B cell (primary cell): Measurements from ENCODE around the gene TBC1D22B. TPM values are rescaled to one million over a fixed set of nuclear protein-coding genes. Genes with fewer than 3 reads are reported as not detected.

Experiments used
- ATAC-seq: fragments of 200-7000 bp; cut with Tn5 transposase; one replicate; pipeline ENCODE4 v1.10.0; 2021; ENCODE audit warnings: low read depth, mild to moderate bottlenecking, moderate number of reproducible peaks, moderate library complexity
- CTCF ChIA-PET: fragments of 350-600 bp; sonication (Branson Sonifier 250); formaldehyde crosslinking; loops from one replicate; lab custom pipeline; 2021; ENCODE audit warnings: antibody characterized with exemption, inconsistent platforms; lab: Charles Lee
- POLR2A ChIA-PET: fragments of 350-600 bp; sonication (Branson Sonifier 250); formaldehyde crosslinking; loops from one replicate; lab custom pipeline; 2021; ENCODE audit warnings: antibody characterized with exemption; lab: Charles Lee
- DNase-seq: peaks from one replicate; pipeline ENCODE4 v3.0.0; 2013
- H2AFZ ChIP-seq: 2 replicates; pipeline ENCODE4 v1.6.1; 2012; ENCODE audit warnings: mild to moderate bottlenecking, low read depth, low read length; ENCODE audit not compliant: insufficient read depth, poor library complexity, severe bottlenecking
- H3K27ac ChIP-seq, 2 donors: 1 replicate in 1 of 2; 2 replicates in 1 of 2; pipeline ENCODE4 v1.5.1; 2012 to 2013; ENCODE audit warnings: low read length in 2 of 2, mild to moderate bottlenecking in 2 of 2, moderate library complexity in 1 of 2
- H3K27me3 ChIP-seq, 4 experiments: fragments of 200-600 bp in 1 of 4; sonication (generic) in 1 of 4; replicated peaks in 1 of 4; 1 replicate in 2 of 4; 2 replicates in 2 of 4; pipeline versions ENCODE4 v1.6.1 to v1.7.0; 2013 to 2016; ENCODE audit warnings: low read length in 3 of 4, mild to moderate bottlenecking in 2 of 4, mixed read lengths in 1 of 4, moderate library complexity in 1 of 4; ENCODE audit not compliant: insufficient read depth in 4 of 4, control insufficient read depth in 3 of 4; ENCODE audit errors: control extremely low read depth in 1 of 4
- H3K36me3 ChIP-seq, 2 experiments: replicated peaks in 1 of 2; 1 replicate in 1 of 2; 2 replicates in 1 of 2; pipeline versions ENCODE4 v1.6.1 to v1.7.1; 2013; ENCODE audit warnings: low read length in 1 of 2; ENCODE audit not compliant: insufficient read depth in 2 of 2, control insufficient read depth in 1 of 2; ENCODE audit errors: control extremely low read depth in 1 of 2, extremely low read depth in 1 of 2
- H3K4me1 ChIP-seq, 2 donors: fragments of 200-600 bp in 1 of 2; sonication (generic) in 1 of 2; 1 replicate in 1 of 2; 2 replicates in 1 of 2; pipeline versions ENCODE4 v1.5.1 to v1.6.1; 2013 to 2017; ENCODE audit warnings: low read length in 2 of 2; ENCODE audit not compliant: control insufficient read depth in 2 of 2, insufficient read depth in 2 of 2
- H3K4me2 ChIP-seq: replicated peaks from 2 replicates; pipeline ENCODE3; 2012; ENCODE audit warnings: mild to moderate bottlenecking, low read depth, low read length; ENCODE audit not compliant: poor library complexity, severe bottlenecking
- H3K4me3 ChIP-seq, 5 experiments: fragments of 200-600 bp in 1 of 5; sonication (generic) in 1 of 5; 1 replicate in 3 of 5; 2 replicates in 2 of 5; pipeline versions ENCODE4 v1.5.1 to v1.7.0; 2011 to 2016; ENCODE audit warnings: low read length in 4 of 5, mild to moderate bottlenecking in 4 of 5, low read depth in 2 of 5, control low read depth in 1 of 5, moderate library complexity in 1 of 5; ENCODE audit not compliant: insufficient read depth in 1 of 5; ENCODE audit errors: control extremely low read depth in 1 of 5, extremely low read depth in 1 of 5
- H3K79me2 ChIP-seq: fragments of 200-600 bp; sonication (generic); one replicate; pipeline ENCODE4 v1.6.0; 2016; ENCODE audit warnings: low read length; ENCODE audit not compliant: control insufficient read depth, insufficient read depth
- H3K9ac ChIP-seq: fragments of 200-600 bp; sonication (generic); 2 replicates; pipeline ENCODE4 v1.6.1; 2017; ENCODE audit warnings: mild to moderate bottlenecking, low read length, moderate library complexity
- H3K9me3 ChIP-seq, 3 donors: one replicate each; pipeline versions ENCODE4 v1.6.1 to v1.7.1; 2013; ENCODE audit warnings: low read length in 2 of 3; ENCODE audit not compliant: control insufficient read depth in 2 of 3, insufficient read depth in 1 of 3; ENCODE audit errors: control extremely low read depth in 1 of 3
- H4K20me1 ChIP-seq: 2 replicates; pipeline ENCODE4 v1.6.0; 2012; ENCODE audit warnings: mild to moderate bottlenecking, low read length; ENCODE audit not compliant: insufficient read depth, control insufficient read depth, poor library complexity, severe bottlenecking
- H3K27ac Mint-ChIP-seq: one replicate; pipeline ENCODE4 v1.8.0; 2021; ENCODE audit warnings: mixed read lengths
- H3K27me3 Mint-ChIP-seq: one replicate; pipeline ENCODE4 v1.8.0; 2021; ENCODE audit warnings: mixed read lengths
- H3K4me1 Mint-ChIP-seq: one replicate; pipeline ENCODE4 v1.8.0; 2021; ENCODE audit warnings: mixed read lengths
- H3K4me3 Mint-ChIP-seq: one replicate; pipeline ENCODE4 v1.8.0; 2021; ENCODE audit warnings: mixed read lengths
- H3K9me3 Mint-ChIP-seq: one replicate; pipeline ENCODE4 v1.8.0; 2022; ENCODE audit warnings: mixed read lengths; ENCODE audit not compliant: insufficient read depth
- CTCF ChIP-seq: fragments of 200-600 bp; IDR thresholded peaks from one replicate; pipeline ENCODE4 v1.8.0; 2022; ENCODE audit warnings: antibody characterized with exemption, mild to moderate bottlenecking
- EZH2 ChIP-seq: IDR thresholded peaks from 2 replicates; pipeline ENCODE4 v1.6.1; 2012; ENCODE audit warnings: borderline replicate concordance, low read depth, mild to moderate bottlenecking, moderate library complexity, low read length; ENCODE audit not compliant: insufficient read depth, poor library complexity, severe bottlenecking
- WGBS: methylation state at CpG from one replicate; pipeline ENCODE4 v1.1.5; 2013; ENCODE audit warnings: missing lambda C conversion rate; ENCODE audit not compliant: insufficient coverage; 5-methylcytosine and 5-hydroxymethylcytosine counted together
- intact Hi-C: fragments of 100-400 bp; cut with micrococcal nuclease; formaldehyde crosslinking; loops from one replicate; pipeline ENCODE4 v1.10.0; 2022
- polyA plus RNA-seq: library from polyadenylated mRNA; depleted of rRNA; stranded (reverse); fragments of >200 nt; gene quantifications from 2 replicates; pipeline ENCODE4 v1.2.3, GENCODE V29; 2012
- total RNA-seq, 2 donors: library from RNA; stranded (reverse); fragments of 120-200 nt in 1 of 2; gene quantifications; 1 replicate in 1 of 2; 2 replicates in 1 of 2; pipeline versions ENCODE4 v1.2.3 to v1.2.4, GENCODE V29; 2013 to 2022

TBC1D22B gene
- total and polyA plus RNA-seq, 2 donors (not counting 1 experiment from before 2014, with no cell fraction given) = 5.1 to 12.5 TPM

- Histone ChIP-seq H3K4me2 (no peak overlapping the region), H2AFZ (no peak overlapping the region), H3K4me1 (no peaks in the 10 kb centered on the region), H3K79me2 (no peaks in the 10 kb centered on the region), H3K4me3 (no peak overlapping the region), H3K36me3 (peaks cover 0 to 20% of the 10 kb centered on the region in 2 experiments), H3K9ac (no peak overlapping the region), H4K20me1 (no peaks in the 10 kb centered on the region), H3K27ac (no peak overlapping the region), H3K27me3 (no peaks in the 10 kb centered on the region), H3K9me3 (no peaks in the 10 kb centered on the region)
- peaks cover 4% of the 10 kb centered on the region for H3K4me1 Mint-ChIP-seq
- POLR2A ChIA-PET = no interaction called here
- ATAC-seq (no peak), DNase-seq (no peak)
- no peaks in the 10 kb centered on the region for H3K27me3 Mint-ChIP-seq
- intact Hi-C loops = no loop called here
- H3K9me3 Mint-ChIP-seq = no peaks in the 10 kb centered on the region
- no peak overlapping the region for H3K27ac Mint-ChIP-seq
- TF ChIP-seq CTCF = no peak
- TF ChIP-seq EZH2 = no peak
- CTCF ChIA-PET = no interaction called here
- H3K4me3 Mint-ChIP-seq = no peak overlapping the region
- 100% methylated on average over 1 of the region's 3 CpGs for WGBS
These were observed 53.4 kb downstream of the TBC1D22B start for GRCh38 chr6:37310966-37311365.

GRCh38 chr6:37311741-37312473 is 54.3 kb downstream of the TBC1D22B start:
- Mint-ChIP-seq H3K27me3 (no peaks in the 10 kb centered on the region), H3K9me3 (no peaks in the 10 kb centered on the region), H3K4me3 (no peak overlapping the region), H3K27ac (no peak overlapping the region), H3K4me1 (peaks cover 4% of the 10 kb centered on the region)
- DNase-seq = no peak
- no peaks in the 10 kb centered on the region for H3K27me3 ChIP-seq
- no peak overlapping the region for H2AFZ ChIP-seq
- no peaks in the 10 kb centered on the region for H4K20me1 ChIP-seq
- H3K27ac ChIP-seq = no peak overlapping the region
- no CpG with 5 or more reads among the region's 2 CpGs for WGBS
- ChIA-PET POLR2A (interaction anchor here (0.6 kb wide), 1 partner anchor 136 kb away, joined by 3 read pairs; no protein-coding TSS in a partner anchor), CTCF (interaction anchor here (0.7 kb wide), 1 partner anchor 247 kb away, joined by 4 read pairs; no protein-coding TSS in a partner anchor)
- H3K4me2 ChIP-seq = no peak overlapping the region
- H3K9ac ChIP-seq = no peak overlapping the region
- no peak for ATAC-seq
- no peaks in the 10 kb centered on the region for H3K4me1 ChIP-seq
- TF ChIP-seq EZH2 (no peak), CTCF (no peak)
- H3K9me3 ChIP-seq = no peaks in the 10 kb centered on the region
- H3K36me3 ChIP-seq = peaks cover 0 to 29% of the 10 kb centered on the region in 2 experiments
- no peaks in the 10 kb centered on the region for H3K79me2 ChIP-seq
- intact Hi-C loops = no loop called here
- H3K4me3 ChIP-seq = no peak overlapping the region
